OCI-LY1 (cell line): ENCODE results near the gene ELK4.

Experiments
- EZH2 ChIP-seq: fragments of 200-600 bp; sonication (generic), shearing (Covaris generic); IDR thresholded peaks from 2 replicates; pipeline ENCODE4 v1.8.0; 2017; ENCODE audit warnings: borderline replicate concordance, mixed run types, mild to moderate bottlenecking, antibody characterized with exemption, low read length, moderate library complexity, mixed read lengths
- TF ChIP-seq, protein P1 (sequence below): fragments of 200-600 bp; sonication (generic), shearing (Covaris generic); IDR thresholded peaks from 2 replicates; pipeline ENCODE4 v1.5.1; 2017; ENCODE audit warnings: mild to moderate bottlenecking, antibody characterized with exemption, low read length, moderate library complexity, mixed read lengths

DNA sequence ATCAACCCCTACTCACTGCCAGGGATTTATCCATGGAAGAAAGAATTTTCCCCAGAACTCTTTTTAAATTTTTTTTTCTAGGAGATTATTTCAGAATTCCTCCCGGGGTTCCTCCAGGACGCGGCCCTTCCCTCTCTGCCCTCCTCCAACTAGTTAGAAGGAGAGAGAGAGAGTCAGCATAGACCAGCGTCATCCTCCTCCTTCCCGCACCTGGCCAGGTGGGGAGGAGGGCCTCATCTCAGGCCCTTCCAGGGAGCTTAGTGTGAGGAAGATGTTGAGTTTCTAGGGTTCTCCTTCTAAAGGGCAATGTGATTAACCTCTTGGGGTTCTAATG lies 63.7 kb downstream of the ELK4 start:
- TF ChIP-seq, protein P1, sequence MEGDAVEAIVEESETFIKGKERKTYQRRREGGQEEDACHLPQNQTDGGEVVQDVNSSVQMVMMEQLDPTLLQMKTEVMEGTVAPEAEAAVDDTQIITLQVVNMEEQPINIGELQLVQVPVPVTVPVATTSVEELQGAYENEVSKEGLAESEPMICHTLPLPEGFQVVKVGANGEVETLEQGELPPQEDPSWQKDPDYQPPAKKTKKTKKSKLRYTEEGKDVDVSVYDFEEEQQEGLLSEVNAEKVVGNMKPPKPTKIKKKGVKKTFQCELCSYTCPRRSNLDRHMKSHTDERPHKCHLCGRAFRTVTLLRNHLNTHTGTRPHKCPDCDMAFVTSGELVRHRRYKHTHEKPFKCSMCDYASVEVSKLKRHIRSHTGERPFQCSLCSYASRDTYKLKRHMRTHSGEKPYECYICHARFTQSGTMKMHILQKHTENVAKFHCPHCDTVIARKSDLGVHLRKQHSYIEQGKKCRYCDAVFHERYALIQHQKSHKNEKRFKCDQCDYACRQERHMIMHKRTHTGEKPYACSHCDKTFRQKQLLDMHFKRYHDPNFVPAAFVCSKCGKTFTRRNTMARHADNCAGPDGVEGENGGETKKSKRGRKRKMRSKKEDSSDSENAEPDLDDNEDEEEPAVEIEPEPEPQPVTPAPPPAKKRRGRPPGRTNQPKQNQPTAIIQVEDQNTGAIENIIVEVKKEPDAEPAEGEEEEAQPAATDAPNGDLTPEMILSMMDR, result no peak
- TF ChIP-seq EZH2, result no peak
